Measurements from ENCODE around the gene RIN3.
"Not testable (repeated sequence)": the region's sequence is repeated elsewhere in the genome, so short reads cannot be mapped to it uniquely, and the experiment has no call there.

RIN3 gene

GRCh38 chr14:92680330-92680729 lies 166.7 kb downstream of the RIN3 start:
- in situ Hi-C loops (cut with HindIII; ENCODE audit: low pct_ligation_motif_present, low pct_unique_long_range_greater_than_20kb, low sequenced_read_pairs); DNase-seq: not testable (repeated sequence)

- peak; percentile 58 for DNase-seq
- in situ Hi-C loops (cut with HindIII; ENCODE audit: low pct_ligation_motif_present, low pct_unique_long_range_greater_than_20kb, low sequenced_read_pairs) = no loop called here
Observed at GRCh38 chr14:92680781-92681650, 167.4 kb downstream of the RIN3 start.

- in situ Hi-C loops (cut with HindIII; ENCODE audit: low pct_ligation_motif_present, low pct_unique_long_range_greater_than_20kb, low sequenced_read_pairs) = no loop called here
- DNase-seq = no peak
Observed at GRCh38 chr14:92683041-92683440, 169.5 kb downstream of the RIN3 start.

GRCh38 chr14:92684801-92685560 lies 171.4 kb downstream of the RIN3 start:
- no peak for DNase-seq
- in situ Hi-C loops (cut with HindIII; ENCODE audit: low pct_ligation_motif_present, low pct_unique_long_range_greater_than_20kb, low sequenced_read_pairs) = no loop called here

GRCh38 chr14:92685784-92686355 lies 172.3 kb downstream of the RIN3 start:
- in situ Hi-C loops (cut with HindIII; ENCODE audit: low pct_ligation_motif_present, low pct_unique_long_range_greater_than_20kb, low sequenced_read_pairs) = no loop called here
- no peak for DNase-seq

GRCh38 chr14:92686411-92686899 lies 172.9 kb downstream of the RIN3 start:
- in situ Hi-C loops (cut with HindIII; ENCODE audit: low pct_ligation_motif_present, low pct_unique_long_range_greater_than_20kb, low sequenced_read_pairs) = no loop called here

GRCh38 chr14:92686900-92687427 lies 173.4 kb downstream of the RIN3 start:
- peak; percentile 70 for DNase-seq
- in situ Hi-C loops (cut with HindIII; ENCODE audit: low pct_ligation_motif_present, low pct_unique_long_range_greater_than_20kb, low sequenced_read_pairs) = no loop called here

More at GRCh38 chr14:92686411-92686899, 172.9 kb downstream of the RIN3 start:
- DNase-seq = no peak

- in situ Hi-C loops (cut with HindIII; ENCODE audit: low pct_ligation_motif_present, low pct_unique_long_range_greater_than_20kb, low sequenced_read_pairs) = no loop called here
Observed at GRCh38 chr14:92687681-92688433, 174.3 kb downstream of the RIN3 start.

GRCh38 chr14:92688434-92689375 lies 175.1 kb downstream of the RIN3 start:
- no peak for DNase-seq
- in situ Hi-C loops (cut with HindIII; ENCODE audit: low pct_ligation_motif_present, low pct_unique_long_range_greater_than_20kb, low sequenced_read_pairs) = no loop called here

More at GRCh38 chr14:92687681-92688433, 174.3 kb downstream of the RIN3 start:
- DNase-seq = no peak

- peak; percentile 72 for DNase-seq
- in situ Hi-C loops (cut with HindIII; ENCODE audit: low pct_ligation_motif_present, low pct_unique_long_range_greater_than_20kb, low sequenced_read_pairs) = no loop called here
Observed at GRCh38 chr14:92690171-92691011, 176.8 kb downstream of the RIN3 start.

GRCh38 chr14:92692822-92693226 lies 179.2 kb downstream of the RIN3 start:
- in situ Hi-C loops (cut with HindIII; ENCODE audit: low pct_ligation_motif_present, low pct_unique_long_range_greater_than_20kb, low sequenced_read_pairs) = no loop called here
- no peak for DNase-seq

GRCh38 chr14:92693998-92694795 lies 180.6 kb downstream of the RIN3 start:
- DNase-seq = no peak
- in situ Hi-C loops (cut with HindIII; ENCODE audit: low pct_ligation_motif_present, low pct_unique_long_range_greater_than_20kb, low sequenced_read_pairs) = no loop called here

- in situ Hi-C loops (cut with HindIII; ENCODE audit: low pct_ligation_motif_present, low pct_unique_long_range_greater_than_20kb, low sequenced_read_pairs) = no loop called here
Observed at GRCh38 chr14:92694807-92695206, 181.2 kb downstream of the RIN3 start.

GRCh38 chr14:92695562-92695961 lies 182.0 kb downstream of the RIN3 start:
- in situ Hi-C loops (cut with HindIII; ENCODE audit: low pct_ligation_motif_present, low pct_unique_long_range_greater_than_20kb, low sequenced_read_pairs) = no loop called here
- DNase-seq = no peak

More at GRCh38 chr14:92694807-92695206, 181.2 kb downstream of the RIN3 start:
- no peak for DNase-seq

- in situ Hi-C loops (cut with HindIII; ENCODE audit: low pct_ligation_motif_present, low pct_unique_long_range_greater_than_20kb, low sequenced_read_pairs) = no loop called here
Observed at GRCh38 chr14:92696366-92696765, 182.8 kb downstream of the RIN3 start.

GRCh38 chr14:92698393-92698792 lies 184.8 kb downstream of the RIN3 start:
- no peak for DNase-seq
- in situ Hi-C loops (cut with HindIII; ENCODE audit: low pct_ligation_motif_present, low pct_unique_long_range_greater_than_20kb, low sequenced_read_pairs) = no loop called here

More at GRCh38 chr14:92696366-92696765, 182.8 kb downstream of the RIN3 start:
- DNase-seq = no peak

Data from ACHN (cell line).